HG03571 (cell line): ENCODE measurements around the gene MORN3.
"Not testable (repeated sequence)": the region's sequence is repeated elsewhere in the genome, so short reads cannot be mapped to it uniquely, and the experiment has no call there.

Source experiments
- ATAC-seq: cut with Tn5 transposase; IDR thresholded peaks from one replicate; pipeline ENCODE4 v1.9.1; 2021; ENCODE audit not compliant: unreplicated experiment

The MORN3 gene

GRCh38 chr12:121648458-121649028 lies 20.9 kb downstream of the MORN3 start:
- ATAC-seq, result no peak

- no peak for ATAC-seq
Observed at GRCh38 chr12:121641343-121641630, 28.2 kb downstream of the MORN3 start.

GRCh38 chr12:121638298-121639202 lies 30.9 kb downstream of the MORN3 start:
- ATAC-seq, result no peak

- ATAC-seq, result no peak
Observed at GRCh38 chr12:121637231-121637914, 32.1 kb downstream of the MORN3 start.

- no peak for ATAC-seq
Observed at GRCh38 chr12:121634836-121635235, 34.6 kb downstream of the MORN3 start.

- not testable (repeated sequence) for ATAC-seq
Observed at GRCh38 chr12:121633833-121634196, 35.6 kb downstream of the MORN3 start.

GRCh38 chr12:121632069-121632970 lies 37.1 kb downstream of the MORN3 start:
- no peak for ATAC-seq

- no peak for ATAC-seq
Observed at GRCh38 chr12:121630791-121631355, 38.6 kb downstream of the MORN3 start.

- ATAC-seq, result no peak
Observed at GRCh38 chr12:121628536-121628935, 40.9 kb downstream of the MORN3 start.

- ATAC-seq, result no peak
Observed at GRCh38 chr12:121628037-121628436, 41.4 kb downstream of the MORN3 start.

- ATAC-seq, result peak; percentile 26
Observed at GRCh38 chr12:121626853-121627640, 42.4 kb downstream of the MORN3 start.

- peak; percentile 64 for ATAC-seq
Observed at GRCh38 chr12:121626087-121626852, 43.2 kb downstream of the MORN3 start, which contains the start of gene ORAI1. ORAI1 (plus strand) TSS chr12:121626530.

GRCh38 chr12:121620333-121620891 lies 49.0 kb downstream of the MORN3 start:
- ATAC-seq, result no peak

- ATAC-seq, result no peak
Observed at GRCh38 chr12:121618659-121619233, 50.7 kb downstream of the MORN3 start.

- ATAC-seq, result no peak
Observed at GRCh38 chr12:121614872-121615467, 54.5 kb downstream of the MORN3 start.

- no peak for ATAC-seq
Observed at GRCh38 chr12:121613462-121613861, 56.0 kb downstream of the MORN3 start.

- ATAC-seq, result no peak
Observed at GRCh38 chr12:121611306-121611705, 58.1 kb downstream of the MORN3 start.
